Fibroblast of lung (primary cell): Measurements from ENCODE around the gene MYPN. TPM values are rescaled to one million over a fixed set of nuclear protein-coding genes. Genes with fewer than 3 reads are reported as not detected.

Experiments used
- DNase-seq, 2 donors: peaks; one replicate each; pipeline versions ENCODE4 v3.0.0 to v3.0.0-alpha.2; 2010; ENCODE audit warnings: low read depth in 2 of 2
- H2AFZ ChIP-seq: 2 replicates; pipeline ENCODE4 v1.5.1; 2012; ENCODE audit warnings: low read length, control low read depth, inconsistent platforms
- H3K27ac ChIP-seq: 2 replicates; pipeline ENCODE4 v1.5.1; 2011; ENCODE audit warnings: low read length, control low read depth; ENCODE audit not compliant: insufficient read depth
- H3K27me3 ChIP-seq: 2 replicates; pipeline ENCODE4 v1.5.1; 2011; ENCODE audit warnings: mild to moderate bottlenecking, low read length; ENCODE audit not compliant: control insufficient read depth, insufficient read depth
- H3K36me3 ChIP-seq: 2 replicates; pipeline ENCODE4 v1.5.1; 2011; ENCODE audit warnings: low read length; ENCODE audit not compliant: control insufficient read depth, insufficient read depth
- H3K4me1 ChIP-seq: 2 replicates; pipeline ENCODE4 v1.5.1; 2011; ENCODE audit warnings: low read length; ENCODE audit not compliant: control insufficient read depth, insufficient read depth; ENCODE audit errors: extremely low read depth
- H3K4me2 ChIP-seq: 2 replicates; pipeline ENCODE4 v1.5.1; 2011; ENCODE audit warnings: low read length, control low read depth; ENCODE audit not compliant: insufficient read depth; ENCODE audit errors: extremely low read depth
- H3K4me3 ChIP-seq, 4 experiments: fragments of 200-600 bp in 1 of 4; sonication (generic) in 1 of 4; replicated peaks in 1 of 4; 2 replicates each; pipeline ENCODE4 v1.5.1; 2011 to 2016; ENCODE audit warnings: low read length in 4 of 4, low read depth in 3 of 4, mild to moderate bottlenecking in 3 of 4, control low read depth in 2 of 4, inconsistent platforms in 1 of 4, mixed read lengths in 1 of 4; ENCODE audit not compliant: insufficient read depth in 1 of 4; ENCODE audit errors: control extremely low read depth in 1 of 4
- H3K79me2 ChIP-seq: 2 replicates; pipeline ENCODE4 v1.5.1; 2012; ENCODE audit warnings: mild to moderate bottlenecking, low read length, inconsistent platforms; ENCODE audit not compliant: control insufficient read depth, insufficient read depth
- H3K9ac ChIP-seq: 2 replicates; pipeline ENCODE4 v1.5.1; 2011; ENCODE audit warnings: mild to moderate bottlenecking, low read length, control low read depth; ENCODE audit not compliant: insufficient read depth
- H3K9me3 ChIP-seq: 2 replicates; pipeline ENCODE4 v1.5.1; 2012; ENCODE audit warnings: low read depth, low read length; ENCODE audit not compliant: control insufficient read depth, insufficient read depth
- H4K20me1 ChIP-seq: 2 replicates; pipeline ENCODE4 v1.5.1; 2011; ENCODE audit warnings: low read length; ENCODE audit not compliant: control insufficient read depth, insufficient read depth; ENCODE audit errors: extremely low read depth
- CTCF ChIP-seq, 2 donors: IDR thresholded peaks in 1 of 2; conservative IDR thresholded peaks in 1 of 2; 1 replicate in 1 of 2; 2 replicates in 1 of 2; pipeline ENCODE4 v1.5.1; 2011 to 2012; ENCODE audit warnings: low read length in 2 of 2, control low read depth in 1 of 2, inconsistent platforms in 1 of 2, low read depth in 1 of 2, mild to moderate bottlenecking in 1 of 2
- EZH2 ChIP-seq: IDR thresholded peaks from 2 replicates; pipeline ENCODE4 v1.5.1; 2012; ENCODE audit warnings: low read length, control low read depth, mild to moderate bottlenecking; ENCODE audit errors: missing control alignments
- polyA plus RNA-seq, 2 donors: library from polyadenylated mRNA; depleted of rRNA in 1 of 2; stranded (reverse) in 1 of 2; unstranded in 1 of 2; fragments of >200 nt; gene quantifications; 2 replicates each; pipeline ENCODE4 v1.2.1, GENCODE V29; 2011 to 2012; ENCODE audit warnings: missing spikeins in 1 of 2
- total RNA-seq: library from RNA; depleted of rRNA; stranded (reverse); fragments of >200 nt; gene quantifications from 2 replicates; pipeline ENCODE4 v1.2.1, GENCODE V29; 2014

Gene MYPN
- total and polyA plus RNA-seq, 2 donors (not counting 1 experiment from before 2014, with no cell fraction given), result 0.77 to 1.2 TPM

DNA sequence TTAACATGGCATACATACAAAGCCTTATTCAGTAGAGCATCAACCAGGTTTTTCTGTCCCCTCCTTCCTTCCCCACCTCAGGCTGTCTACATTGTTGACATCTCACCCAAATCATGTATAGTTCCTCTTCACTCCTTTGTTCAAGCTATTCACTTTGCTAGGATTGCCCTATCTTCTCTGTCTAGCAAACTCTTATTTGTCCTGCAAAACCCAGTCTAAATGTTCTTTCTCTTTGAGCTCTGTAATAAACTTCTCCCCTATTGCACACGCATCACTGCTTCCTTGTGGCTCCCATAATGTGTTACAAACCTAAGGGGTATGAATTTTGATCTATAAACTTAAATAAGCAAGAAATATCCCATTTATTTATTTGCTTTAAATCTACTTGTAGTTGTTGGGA lies 36.8 kb downstream of the MYPN start:
- H3K79me2 ChIP-seq, result no peaks in the 10 kb centered on the region
- no peaks in the 10 kb centered on the region for H3K9me3 ChIP-seq
- H3K9ac ChIP-seq, result no peak overlapping the region
- H3K27me3 ChIP-seq, result no peaks in the 10 kb centered on the region
- H3K4me1 ChIP-seq, result no peaks in the 10 kb centered on the region
- no peak overlapping the region for H2AFZ ChIP-seq
- no peak overlapping the region for H3K4me2 ChIP-seq
- H3K36me3 ChIP-seq, result no peaks in the 10 kb centered on the region
- no peak overlapping the region for H3K4me3 ChIP-seq
- H3K27ac ChIP-seq, result no peak overlapping the region
- H4K20me1 ChIP-seq, result no peaks in the 10 kb centered on the region
- TF ChIP-seq CTCF (conservative IDR thresholded peaks at IDR 0.05 in 1 of 2, IDR thresholded peaks at IDR 0.05 in 1 of 2; ENCODE audit: low read depth in 1 of 2, low read length in 2 of 2) (no peak), EZH2 (no peak)
- DNase-seq, result no peak

DNA sequence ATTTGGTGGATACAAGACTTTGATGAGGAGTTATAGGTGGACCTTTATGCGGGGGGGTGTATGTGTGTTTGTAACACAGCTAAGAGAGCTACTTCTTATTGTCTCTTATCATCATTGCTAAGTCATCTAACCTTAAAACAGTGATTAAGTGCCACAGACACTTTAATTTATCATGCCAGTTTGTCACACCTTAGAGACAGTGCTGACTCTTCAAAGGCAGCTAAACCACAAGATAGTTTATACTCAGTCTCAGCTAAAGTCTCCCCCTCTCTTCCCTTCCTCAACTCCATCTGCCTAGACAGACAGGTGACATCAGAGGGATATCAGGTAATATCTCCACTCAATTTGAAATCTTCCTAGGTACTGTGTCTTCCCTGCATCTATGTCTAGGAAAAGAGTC lies 42.2 kb downstream of the MYPN start:
- H3K9me3 ChIP-seq, result no peaks in the 10 kb centered on the region
- H3K4me1 ChIP-seq, result peaks cover 22% of the 10 kb centered on the region
- no peak overlapping the region for H3K4me3 ChIP-seq
- H2AFZ ChIP-seq, result no peak overlapping the region
- no peak overlapping the region for H3K4me2 ChIP-seq
- H3K27me3 ChIP-seq, result no peaks in the 10 kb centered on the region
- no peak overlapping the region for H3K9ac ChIP-seq
- H3K36me3 ChIP-seq, result no peaks in the 10 kb centered on the region
- TF ChIP-seq EZH2 (no peak), CTCF (conservative IDR thresholded peaks at IDR 0.05 in 1 of 2, IDR thresholded peaks at IDR 0.05 in 1 of 2; ENCODE audit: low read depth in 1 of 2, low read length in 2 of 2) (no peak)
- H4K20me1 ChIP-seq, result no peaks in the 10 kb centered on the region
- no peak overlapping the region for H3K27ac ChIP-seq
- no peaks in the 10 kb centered on the region for H3K79me2 ChIP-seq
- DNase-seq, result peak in 1 of 2 donors; percentile 6

- no peaks in the 10 kb centered on the region for H3K27me3 ChIP-seq
- no peaks in the 10 kb centered on the region for H3K36me3 ChIP-seq
- no peak for TF ChIP-seq EZH2
- no peak for TF ChIP-seq CTCF (conservative IDR thresholded peaks at IDR 0.05 in 1 of 2, IDR thresholded peaks at IDR 0.05 in 1 of 2; ENCODE audit: low read depth in 1 of 2, low read length in 2 of 2)
- H3K9me3 ChIP-seq, result no peaks in the 10 kb centered on the region
- H3K4me3 ChIP-seq, result peak overlapping the region in 2 of 4 experiments; percentile 27
- peak overlapping the region; percentile 91 for H3K27ac ChIP-seq
- no peak overlapping the region for H2AFZ ChIP-seq
- no peaks in the 10 kb centered on the region for H4K20me1 ChIP-seq
- H3K9ac ChIP-seq, result no peak overlapping the region
- H3K79me2 ChIP-seq, result no peaks in the 10 kb centered on the region
- H3K4me2 ChIP-seq, result peak overlapping the region; percentile 75
- peaks cover 24% of the 10 kb centered on the region for H3K4me1 ChIP-seq
- DNase-seq, result peak; percentile 98
Measured at GRCh38 chr10:68153473-68154210, 44.4 kb downstream of the MYPN start.
